HCT116 (cell line): ENCODE data around the gene PLEKHN1. TPM values are rescaled to one million over a fixed set of nuclear protein-coding genes. Genes with fewer than 3 reads are reported as not detected.

Experiments used
- ATAC-seq: fragments of 200-7000 bp; cut with Tn5 transposase; 2 replicates; pipeline ENCODE4 v1.9.1; 2020; ENCODE audit warnings: mild to moderate bottlenecking, moderate library complexity
- BruUV-seq: library from RNA; stranded (reverse); fragments of 400-500 nt; replicated peaks from 2 replicates; lab custom pipeline; 2021; lab: Mats Ljungman, UMichigan
- CTCF ChIA-PET: fragments of 300-600 bp; sonication (Branson Sonifier 250); formaldehyde crosslinking; loops from one replicate; lab custom pipeline; 2021; ENCODE audit warnings: antibody characterized with exemption; lab: Charles Lee
- POLR2A ChIA-PET: fragments of 300-600, 350-600 bp; sonication (Branson Sonifier 250); formaldehyde crosslinking; loops from one replicate; lab custom pipeline; 2021; ENCODE audit warnings: antibody characterized with exemption; lab: Charles Lee
- RAD21 ChIA-PET, 2 experiments: fragments of 300-600 bp; sonication (Branson Sonifier 250); formaldehyde crosslinking; loops; one replicate each; lab custom pipeline; 2023; ENCODE audit warnings: low total read pairs in 2 of 2; ENCODE audit not compliant: uncharacterized antibody in 2 of 2, unreplicated experiment in 2 of 2, low non-redundant PET in 1 of 2; lab: Charles Lee
- DNase-seq: peaks from one replicate; pipeline ENCODE4 v3.0.0-alpha.2; 2010; ENCODE audit warnings: low read depth, low spot score
- H2AFZ ChIP-seq: fragments of 200-600 bp; shearing (Covaris generic), sonication (generic); 2 replicates; pipeline ENCODE4 v1.6.1; 2017; ENCODE audit warnings: low read depth, mixed run types, mixed read lengths, antibody characterized with exemption, low read length; ENCODE audit not compliant: poor library complexity, severe bottlenecking
- H3K27ac ChIP-seq: 2 replicates; pipeline ENCODE4 v1.5.1; 2012; ENCODE audit warnings: low read depth, low read length
- H3K27me3 ChIP-seq: fragments of 200-600 bp; sonication (generic); 2 replicates; pipeline ENCODE4 v1.6.1; 2016; ENCODE audit warnings: mixed run types, low read length, mixed read lengths; ENCODE audit not compliant: insufficient read depth
- H3K36me3 ChIP-seq, 2 experiments: fragments of 200-500 bp in 1 of 2; fragments of 200-600 bp in 1 of 2; sonication (Bioruptor generic) in 1 of 2; sonication (generic) in 1 of 2; 2 replicates each; pipeline versions ENCODE4 v1.5.1 to v1.6.1; 2014 to 2016; ENCODE audit warnings: low read length in 2 of 2, inconsistent platforms in 1 of 2, mixed read lengths in 1 of 2, mixed run types in 1 of 2; ENCODE audit not compliant: insufficient read depth in 2 of 2, control insufficient read depth in 1 of 2
- H3K4me1 ChIP-seq, 2 experiments: fragments of 200-600 bp in 1 of 2; sonication (generic) in 1 of 2; 2 replicates each; pipeline versions ENCODE4 v1.5.1 to v1.6.1; 2012 to 2017; ENCODE audit warnings: low read length in 2 of 2, inconsistent platforms in 1 of 2, mild to moderate bottlenecking in 1 of 2, mixed read lengths in 1 of 2, mixed run types in 1 of 2, moderate library complexity in 1 of 2; ENCODE audit not compliant: insufficient read depth in 2 of 2, control insufficient read depth in 1 of 2
- H3K4me2 ChIP-seq: fragments of 200-600 bp; sonication (generic); 2 replicates; pipeline ENCODE4 v1.6.1; 2017; ENCODE audit warnings: mixed run types, low read length, mixed read lengths
- H3K4me3 ChIP-seq, 2 experiments: fragments of 200-600 bp in 1 of 2; sonication (generic) in 1 of 2; replicated peaks in 1 of 2; 2 replicates each; pipeline ENCODE4 v1.5.1; 2011 to 2016; ENCODE audit warnings: low read length in 2 of 2, control low read depth in 1 of 2, low read depth in 1 of 2, mild to moderate bottlenecking in 1 of 2, mixed read lengths in 1 of 2, mixed run types in 1 of 2
- H3K79me2 ChIP-seq: fragments of 200-600 bp; sonication (generic); 2 replicates; pipeline ENCODE4 v1.6.1; 2017; ENCODE audit warnings: mild to moderate bottlenecking, mixed run types, low read length, moderate library complexity, mixed read lengths; ENCODE audit not compliant: insufficient read depth
- H3K9ac ChIP-seq: fragments of 200-600 bp; sonication (generic); 2 replicates; pipeline ENCODE4 v1.6.1; 2016; ENCODE audit warnings: low read length, mixed read lengths
- H3K9me2 ChIP-seq: fragments of 200-600 bp; sonication (generic), shearing (Covaris generic); 2 replicates; pipeline ENCODE4 v1.6.1; 2017; ENCODE audit warnings: mixed run types, mild to moderate bottlenecking, moderate library complexity; ENCODE audit not compliant: insufficient read depth
- H3K9me3 ChIP-seq, 2 experiments: fragments of 200-500 bp in 1 of 2; fragments of 200-600 bp in 1 of 2; sonication (Bioruptor generic) in 1 of 2; sonication (generic) in 1 of 2; 2 replicates each; pipeline ENCODE4 v1.6.1; 2014 to 2017; ENCODE audit warnings: low read length in 2 of 2, mixed read lengths in 2 of 2, inconsistent platforms in 1 of 2, low read depth in 1 of 2, mild to moderate bottlenecking in 1 of 2, mixed run types in 1 of 2, moderate library complexity in 1 of 2; ENCODE audit not compliant: control insufficient read depth in 1 of 2, insufficient read depth in 1 of 2
- H4K20me1 ChIP-seq: fragments of 200-600 bp; sonication (generic), shearing (Covaris generic); 2 replicates; pipeline ENCODE4 v1.6.1; 2017; ENCODE audit warnings: mixed run types, mild to moderate bottlenecking, moderate library complexity; ENCODE audit not compliant: insufficient read depth
- CBX3 ChIP-seq: IDR thresholded peaks from 2 replicates; pipeline ENCODE4 v1.6.1; 2012; ENCODE audit warnings: low read depth
- ELF1 ChIP-seq: IDR thresholded peaks from 2 replicates; pipeline ENCODE4 v1.6.1; 2012; ENCODE audit warnings: low read depth, borderline replicate concordance
- EZH2 ChIP-seq: fragments of 200-600 bp; sonication (generic); IDR thresholded peaks from 2 replicates; pipeline ENCODE4 v1.6.1; 2017; ENCODE audit warnings: antibody characterized with exemption, mixed run types
- EZH2phosphoT487 ChIP-seq: fragments of 200-600 bp; IDR thresholded peaks from 2 replicates; pipeline ENCODE4 v1.6.1; 2018; ENCODE audit warnings: antibody characterized with exemption, borderline replicate concordance
- FOSL1 ChIP-seq: IDR thresholded peaks from 2 replicates; pipeline ENCODE4 v1.6.1; 2012; ENCODE audit warnings: low read depth
- JUND ChIP-seq: IDR thresholded peaks from 2 replicates; pipeline ENCODE4 v1.6.1; 2012
- POLR2A ChIP-seq: IDR thresholded peaks from 2 replicates; pipeline ENCODE4 v1.7.0; 2011; ENCODE audit warnings: borderline replicate concordance; ENCODE audit not compliant: insufficient read depth, insufficient read length; ENCODE audit errors: extremely low read depth
- POLR2AphosphoS5 ChIP-seq: IDR thresholded peaks from 2 replicates; pipeline ENCODE4 v1.6.1; 2011; ENCODE audit warnings: mild to moderate bottlenecking, low read depth, low read length, moderate library complexity
- RAD21 ChIP-seq: IDR thresholded peaks from 2 replicates; pipeline ENCODE4 v1.6.1; 2012; ENCODE audit warnings: low read depth, mild to moderate bottlenecking
- SIN3A ChIP-seq: IDR thresholded peaks from 2 replicates; pipeline ENCODE4 v1.6.1; 2012; ENCODE audit warnings: low read depth
- SP1 ChIP-seq: IDR thresholded peaks from 2 replicates; pipeline ENCODE4 v1.6.1; 2012; ENCODE audit warnings: low read depth
- SRF ChIP-seq: IDR thresholded peaks from 2 replicates; pipeline ENCODE4 v1.6.1; 2012; ENCODE audit warnings: low read depth
- TCF7L2 ChIP-seq: IDR thresholded peaks from 2 replicates; pipeline ENCODE4 v1.7.0; 2011; ENCODE audit warnings: borderline replicate concordance, inconsistent platforms; ENCODE audit not compliant: insufficient read depth, insufficient read length; ENCODE audit errors: extremely low read depth
- ZFX ChIP-seq: fragments of 450-650 bp; IDR thresholded peaks from 2 replicates; pipeline ENCODE4 v1.6.1; 2017
- ZNF274 ChIP-seq: fragments of 200-500 bp; sonication (Bioruptor generic); IDR thresholded peaks from 2 replicates; pipeline ENCODE4 v1.6.1; 2014; ENCODE audit warnings: mild to moderate bottlenecking, low read depth, low read length, inconsistent platforms
- intact Hi-C: fragments of 100-400 bp; cut with micrococcal nuclease; formaldehyde crosslinking; loops from 2 replicates; pipeline ENCODE4 v1.10.0; 2022
- total RNA-seq: library from RNA; stranded (reverse); gene quantifications from one replicate; pipeline ENCODE4 v1.2.1, GENCODE V29; 2021; ENCODE audit not compliant: unreplicated experiment
- TF ChIP-seq, protein P1 (sequence below): IDR thresholded peaks from 2 replicates; pipeline ENCODE4 v1.6.1; 2011; ENCODE audit warnings: mild to moderate bottlenecking, low read length, moderate library complexity; ENCODE audit not compliant: insufficient replicate concordance; ENCODE audit errors: extremely low read depth
- TF ChIP-seq, protein P2 (sequence below), 3 experiments: fragments of 200-600 bp in 1 of 3; sonication (generic) in 1 of 3; IDR thresholded peaks in 2 of 3; conservative IDR thresholded peaks in 1 of 3; 2 replicates each; pipeline ENCODE4 v1.5.1; 2012 to 2017; ENCODE audit warnings: low read depth in 2 of 3, low read length in 2 of 3, antibody characterized with exemption in 1 of 3, borderline replicate concordance in 1 of 3, control low read depth in 1 of 3, mild to moderate bottlenecking in 1 of 3, mixed read lengths in 1 of 3, mixed run types in 1 of 3, moderate library complexity in 1 of 3; ENCODE audit not compliant: insufficient read depth in 1 of 3
- TF ChIP-seq, protein P3 (sequence below): IDR thresholded peaks from 2 replicates; pipeline ENCODE4 v1.6.1; 2012
- TF ChIP-seq, protein P4 (sequence below): IDR thresholded peaks from 2 replicates; pipeline ENCODE4 v1.6.1; 2012; ENCODE audit warnings: low read depth
- TF ChIP-seq, protein P5 (sequence below): IDR thresholded peaks from 2 replicates; pipeline ENCODE4 v1.6.1; 2012

PLEKHN1 gene
- total RNA-seq, 1 experiment from 2014 or later: 11.6 TPM

DNA sequence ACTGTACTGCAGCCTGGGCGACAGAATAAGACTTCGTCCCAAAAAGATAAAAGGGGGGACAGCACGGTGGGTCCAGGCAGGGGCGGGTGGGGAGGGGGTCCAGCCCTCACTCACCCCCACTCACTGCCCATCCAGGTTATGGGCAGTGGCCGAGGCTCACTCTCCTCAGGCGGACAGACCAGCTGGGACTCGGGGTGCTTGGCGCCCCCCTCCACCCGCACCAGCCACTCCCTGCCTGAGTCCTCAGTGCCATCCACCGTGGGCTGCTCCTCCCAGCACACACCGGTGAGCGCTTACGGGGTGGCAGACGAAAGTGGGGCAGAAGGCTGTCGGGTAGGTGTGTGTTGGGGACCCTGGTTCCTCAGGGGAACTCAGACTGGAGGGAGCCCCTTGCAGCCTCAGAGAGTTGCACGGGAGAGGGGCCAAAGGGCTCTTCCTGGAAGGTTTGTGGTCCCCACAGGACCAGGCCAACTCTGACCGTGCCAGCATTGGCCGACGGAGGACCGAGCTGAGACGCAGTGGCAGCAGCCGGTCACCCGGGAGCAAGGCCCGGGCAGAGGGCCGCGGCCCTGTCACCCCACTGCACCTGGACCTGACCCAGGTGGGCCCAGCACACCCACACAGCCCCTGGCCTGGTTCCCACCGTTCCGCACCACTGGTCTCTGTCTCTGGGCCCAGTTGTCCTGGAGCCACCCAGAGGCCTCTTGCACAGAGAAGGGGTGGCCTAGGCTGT lies 6.6 kb downstream of the PLEKHN1 start:
- ATAC-seq: no peak
- TF ChIP-seq POLR2AphosphoS5: no peak
- TF ChIP-seq, protein P1, sequence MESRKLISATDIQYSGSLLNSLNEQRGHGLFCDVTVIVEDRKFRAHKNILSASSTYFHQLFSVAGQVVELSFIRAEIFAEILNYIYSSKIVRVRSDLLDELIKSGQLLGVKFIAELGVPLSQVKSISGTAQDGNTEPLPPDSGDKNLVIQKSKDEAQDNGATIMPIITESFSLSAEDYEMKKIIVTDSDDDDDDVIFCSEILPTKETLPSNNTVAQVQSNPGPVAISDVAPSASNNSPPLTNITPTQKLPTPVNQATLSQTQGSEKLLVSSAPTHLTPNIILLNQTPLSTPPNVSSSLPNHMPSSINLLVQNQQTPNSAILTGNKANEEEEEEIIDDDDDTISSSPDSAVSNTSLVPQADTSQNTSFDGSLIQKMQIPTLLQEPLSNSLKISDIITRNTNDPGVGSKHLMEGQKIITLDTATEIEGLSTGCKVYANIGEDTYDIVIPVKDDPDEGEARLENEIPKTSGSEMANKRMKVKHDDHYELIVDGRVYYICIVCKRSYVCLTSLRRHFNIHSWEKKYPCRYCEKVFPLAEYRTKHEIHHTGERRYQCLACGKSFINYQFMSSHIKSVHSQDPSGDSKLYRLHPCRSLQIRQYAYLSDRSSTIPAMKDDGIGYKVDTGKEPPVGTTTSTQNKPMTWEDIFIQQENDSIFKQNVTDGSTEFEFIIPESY: no peak
- no peak for TF ChIP-seq ZNF274
- TF ChIP-seq ELF1: no peak
- TF ChIP-seq POLR2A: no peak
- TF ChIP-seq SP1: no peak
- TF ChIP-seq TCF7L2: no peak
- no peak for TF ChIP-seq FOSL1
- TF ChIP-seq, protein P2, sequence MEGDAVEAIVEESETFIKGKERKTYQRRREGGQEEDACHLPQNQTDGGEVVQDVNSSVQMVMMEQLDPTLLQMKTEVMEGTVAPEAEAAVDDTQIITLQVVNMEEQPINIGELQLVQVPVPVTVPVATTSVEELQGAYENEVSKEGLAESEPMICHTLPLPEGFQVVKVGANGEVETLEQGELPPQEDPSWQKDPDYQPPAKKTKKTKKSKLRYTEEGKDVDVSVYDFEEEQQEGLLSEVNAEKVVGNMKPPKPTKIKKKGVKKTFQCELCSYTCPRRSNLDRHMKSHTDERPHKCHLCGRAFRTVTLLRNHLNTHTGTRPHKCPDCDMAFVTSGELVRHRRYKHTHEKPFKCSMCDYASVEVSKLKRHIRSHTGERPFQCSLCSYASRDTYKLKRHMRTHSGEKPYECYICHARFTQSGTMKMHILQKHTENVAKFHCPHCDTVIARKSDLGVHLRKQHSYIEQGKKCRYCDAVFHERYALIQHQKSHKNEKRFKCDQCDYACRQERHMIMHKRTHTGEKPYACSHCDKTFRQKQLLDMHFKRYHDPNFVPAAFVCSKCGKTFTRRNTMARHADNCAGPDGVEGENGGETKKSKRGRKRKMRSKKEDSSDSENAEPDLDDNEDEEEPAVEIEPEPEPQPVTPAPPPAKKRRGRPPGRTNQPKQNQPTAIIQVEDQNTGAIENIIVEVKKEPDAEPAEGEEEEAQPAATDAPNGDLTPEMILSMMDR (IDR thresholded peaks at IDR 0.05 in 2 of 3, conservative IDR thresholded peaks at IDR 0.05 in 1 of 3; ENCODE audit: borderline replicate concordance in 1 of 3, insufficient read depth in 1 of 3, low read depth in 2 of 3, low read length in 2 of 3): no peak
- no peak for TF ChIP-seq JUND
- TF ChIP-seq, protein P3, sequence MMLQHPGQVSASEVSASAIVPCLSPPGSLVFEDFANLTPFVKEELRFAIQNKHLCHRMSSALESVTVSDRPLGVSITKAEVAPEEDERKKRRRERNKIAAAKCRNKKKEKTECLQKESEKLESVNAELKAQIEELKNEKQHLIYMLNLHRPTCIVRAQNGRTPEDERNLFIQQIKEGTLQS: no peak
- TF ChIP-seq RAD21: no peak
- no peak for TF ChIP-seq ZFX
- no peak for TF ChIP-seq SRF
- TF ChIP-seq, protein P4, sequence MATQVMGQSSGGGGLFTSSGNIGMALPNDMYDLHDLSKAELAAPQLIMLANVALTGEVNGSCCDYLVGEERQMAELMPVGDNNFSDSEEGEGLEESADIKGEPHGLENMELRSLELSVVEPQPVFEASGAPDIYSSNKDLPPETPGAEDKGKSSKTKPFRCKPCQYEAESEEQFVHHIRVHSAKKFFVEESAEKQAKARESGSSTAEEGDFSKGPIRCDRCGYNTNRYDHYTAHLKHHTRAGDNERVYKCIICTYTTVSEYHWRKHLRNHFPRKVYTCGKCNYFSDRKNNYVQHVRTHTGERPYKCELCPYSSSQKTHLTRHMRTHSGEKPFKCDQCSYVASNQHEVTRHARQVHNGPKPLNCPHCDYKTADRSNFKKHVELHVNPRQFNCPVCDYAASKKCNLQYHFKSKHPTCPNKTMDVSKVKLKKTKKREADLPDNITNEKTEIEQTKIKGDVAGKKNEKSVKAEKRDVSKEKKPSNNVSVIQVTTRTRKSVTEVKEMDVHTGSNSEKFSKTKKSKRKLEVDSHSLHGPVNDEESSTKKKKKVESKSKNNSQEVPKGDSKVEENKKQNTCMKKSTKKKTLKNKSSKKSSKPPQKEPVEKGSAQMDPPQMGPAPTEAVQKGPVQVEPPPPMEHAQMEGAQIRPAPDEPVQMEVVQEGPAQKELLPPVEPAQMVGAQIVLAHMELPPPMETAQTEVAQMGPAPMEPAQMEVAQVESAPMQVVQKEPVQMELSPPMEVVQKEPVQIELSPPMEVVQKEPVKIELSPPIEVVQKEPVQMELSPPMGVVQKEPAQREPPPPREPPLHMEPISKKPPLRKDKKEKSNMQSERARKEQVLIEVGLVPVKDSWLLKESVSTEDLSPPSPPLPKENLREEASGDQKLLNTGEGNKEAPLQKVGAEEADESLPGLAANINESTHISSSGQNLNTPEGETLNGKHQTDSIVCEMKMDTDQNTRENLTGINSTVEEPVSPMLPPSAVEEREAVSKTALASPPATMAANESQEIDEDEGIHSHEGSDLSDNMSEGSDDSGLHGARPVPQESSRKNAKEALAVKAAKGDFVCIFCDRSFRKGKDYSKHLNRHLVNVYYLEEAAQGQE: no peak
- TF ChIP-seq SIN3A: no peak
- TF ChIP-seq EZH2: no peak
- no peak for TF ChIP-seq CBX3
- TF ChIP-seq, protein P5, sequence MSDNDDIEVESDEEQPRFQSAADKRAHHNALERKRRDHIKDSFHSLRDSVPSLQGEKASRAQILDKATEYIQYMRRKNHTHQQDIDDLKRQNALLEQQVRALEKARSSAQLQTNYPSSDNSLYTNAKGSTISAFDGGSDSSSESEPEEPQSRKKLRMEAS: no peak
- TF ChIP-seq EZH2phosphoT487: no peak
- TF ChIP-seq, all 23 proteins: peak for 0
- Histone ChIP-seq H3K36me3 (no peaks in the 10 kb centered on the region), H3K4me1 (peaks cover 11 to 22% of the 10 kb centered on the region in 2 experiments), H3K79me2 (no peaks in the 10 kb centered on the region), H3K4me3 (no peak overlapping the region), H3K9ac (no peak overlapping the region), H4K20me1 (no peaks in the 10 kb centered on the region), H3K27me3 (no peaks in the 10 kb centered on the region), H3K9me2 (no peaks in the 10 kb centered on the region), H2AFZ (no peak overlapping the region), H3K4me2 (no peak overlapping the region), H3K9me3 (no peaks in the 10 kb centered on the region; a peak in 1 of 4 replicates), H3K27ac (no peak overlapping the region)
- DNase-seq: no peak
- BruUV-seq: no TSS peak
- intact Hi-C loops: no loop called here
- POLR2A ChIA-PET: no interaction called here
- CTCF ChIA-PET: no interaction called here
- RAD21 ChIA-PET: no interaction called here
